Endothelial cell of umbilical vein (primary cell): Measurements from ENCODE around the gene TMEM208. TPM values are rescaled to one million over a fixed set of nuclear protein-coding genes. Genes with fewer than 3 reads are reported as not detected.

Source experiments
- BruUV-seq: library from RNA; stranded (reverse); fragments of 400-500 nt; replicated peaks from 2 replicates; lab custom pipeline; 2021; lab: Mats Ljungman, UMichigan
- CTCF ChIA-PET: fragments of 300-600, 350-600 bp; sonication (Branson Sonifier 250); formaldehyde crosslinking; loops from one replicate; lab custom pipeline; 2021; ENCODE audit warnings: antibody characterized with exemption, inconsistent platforms; lab: Charles Lee
- POLR2A ChIA-PET: fragments of 300-600, 350-600 bp; sonication (Branson Sonifier 250); formaldehyde crosslinking; loops from one replicate; lab custom pipeline; 2021; ENCODE audit warnings: antibody characterized with exemption, inconsistent platforms; lab: Charles Lee
- DNase-seq: peaks from one replicate; pipeline ENCODE4 v3.0.0-alpha.2; 2011; ENCODE audit warnings: low read depth, low spot score
- FAIRE-seq: peaks from 2 replicates; lab custom pipeline; 2011; peaks lifted over from hg19 to GRCh38; lab: Jason Lieb, UNC
- H2AFZ ChIP-seq: 2 replicates; pipeline ENCODE4 v1.6.0; 2012; ENCODE audit warnings: low read depth, low read length, control low read depth, inconsistent platforms
- H3K27ac ChIP-seq: 2 replicates; pipeline ENCODE4 v1.5.1; 2011; ENCODE audit warnings: low read depth, mild to moderate bottlenecking, control low read depth, low read length, moderate library complexity; ENCODE audit not compliant: insufficient read depth
- H3K27me3 ChIP-seq, 2 experiments: 2 replicates each; pipeline versions ENCODE4 v1.6.0 to v1.6.1; 2011; ENCODE audit warnings: low read length in 2 of 2, mixed read lengths in 1 of 2; ENCODE audit not compliant: control insufficient read depth in 2 of 2, insufficient read depth in 2 of 2
- H3K36me3 ChIP-seq, 2 experiments: 2 replicates in 1 of 2; 3 replicates in 1 of 2; pipeline ENCODE4 v1.5.1; 2011; ENCODE audit warnings: low read length in 2 of 2, mild to moderate bottlenecking in 1 of 2, moderate library complexity in 1 of 2; ENCODE audit not compliant: control insufficient read depth in 2 of 2, insufficient read depth in 2 of 2; ENCODE audit errors: extremely low read depth in 1 of 2
- H3K4me1 ChIP-seq: 3 replicates; pipeline ENCODE4 v1.5.1; 2011; ENCODE audit warnings: mild to moderate bottlenecking, low read length; ENCODE audit not compliant: control insufficient read depth, insufficient read depth; ENCODE audit errors: extremely low read depth
- H3K4me2 ChIP-seq: 2 replicates; pipeline ENCODE4 v1.6.1; 2011; ENCODE audit warnings: low read length, control low read depth, mixed read lengths; ENCODE audit not compliant: insufficient read depth
- H3K4me3 ChIP-seq, 3 experiments: fragments of 200-600 bp in 1 of 3; sonication (generic), shearing (Covaris generic) in 1 of 3; replicated peaks in 1 of 3; 2 replicates each; pipeline ENCODE4 v1.5.1; 2011 to 2016; ENCODE audit warnings: control low read depth in 3 of 3, low read length in 3 of 3, mild to moderate bottlenecking in 2 of 3, inconsistent platforms in 1 of 3, low read depth in 1 of 3, moderate library complexity in 1 of 3; ENCODE audit not compliant: insufficient read depth in 1 of 3
- H3K79me2 ChIP-seq: 2 replicates; pipeline ENCODE4 v1.6.0; 2012; ENCODE audit warnings: low read length, inconsistent platforms; ENCODE audit not compliant: control insufficient read depth, insufficient read depth
- H3K9ac ChIP-seq: replicated peaks from 2 replicates; pipeline ENCODE3; 2011; ENCODE audit warnings: low read length, control low read depth; ENCODE audit not compliant: insufficient read depth; ENCODE audit errors: extremely low read depth
- H3K9me1 ChIP-seq: replicated peaks from 3 replicates; pipeline ENCODE4 v1.6.0; 2011; ENCODE audit warnings: mild to moderate bottlenecking, low read length; ENCODE audit not compliant: control insufficient read depth, insufficient read depth; ENCODE audit errors: extremely low read depth
- H3K9me3 ChIP-seq: replicated peaks from 2 replicates; pipeline ENCODE4 v1.5.1; 2012; ENCODE audit warnings: low read length, inconsistent platforms; ENCODE audit not compliant: control insufficient read depth, insufficient read depth
- H4K20me1 ChIP-seq: replicated peaks from 2 replicates; pipeline ENCODE3; 2011; ENCODE audit warnings: mild to moderate bottlenecking, low read length; ENCODE audit not compliant: control insufficient read depth, insufficient read depth; ENCODE audit errors: extremely low read depth
- EZH2 ChIP-seq: IDR thresholded peaks from 2 replicates; pipeline ENCODE4 v1.6.1; 2012; ENCODE audit warnings: borderline replicate concordance, low read depth, mild to moderate bottlenecking, moderate library complexity, low read length, inconsistent platforms; ENCODE audit not compliant: severe bottlenecking
- FOS ChIP-seq: IDR thresholded peaks from 2 replicates; pipeline ENCODE4 v1.6.1; 2011; ENCODE audit warnings: mild to moderate bottlenecking, low read length, moderate library complexity, borderline replicate concordance; ENCODE audit not compliant: insufficient read depth
- GATA2 ChIP-seq: IDR thresholded peaks from 2 replicates; pipeline ENCODE4 v1.7.0; 2011; ENCODE audit warnings: low read depth, mild to moderate bottlenecking, moderate library complexity, mixed read lengths, low read length; ENCODE audit not compliant: insufficient read length, insufficient read depth
- JUN ChIP-seq: IDR thresholded peaks from 2 replicates; pipeline ENCODE4 v1.6.1; 2011; ENCODE audit warnings: borderline replicate concordance, low read depth; ENCODE audit not compliant: insufficient read length, insufficient read depth
- MYC ChIP-seq: IDR thresholded peaks from one replicate; pipeline ENCODE4 v1.6.1; 2011; ENCODE audit warnings: mild to moderate bottlenecking, low read depth, low read length
- POLR2A ChIP-seq: IDR thresholded peaks from 2 replicates; pipeline ENCODE4 v1.6.1; 2012; ENCODE audit warnings: low read depth, mild to moderate bottlenecking, control low read depth, low read length
- POLR2AphosphoS5 ChIP-seq: IDR thresholded peaks from 2 replicates; pipeline ENCODE4 v1.6.1; 2012; ENCODE audit warnings: low read depth, mild to moderate bottlenecking, control low read depth, low read length, moderate library complexity; ENCODE audit not compliant: insufficient read depth
- dilution Hi-C: fragments of 300-500 bp; cut with MboI; formaldehyde crosslinking; loops from one replicate; pipeline ENCODE4 v1.15.0; 2019; ENCODE audit warnings: low sequenced_read_pairs; ENCODE audit not compliant: extremely low pct_ligation_motif_present
- intact Hi-C: fragments of 100-400 bp; cut with micrococcal nuclease; formaldehyde crosslinking; loops from one replicate; pipeline ENCODE4 v1.10.0; 2022
- polyA plus RNA-seq, 4 experiments: library from polyadenylated mRNA; depleted of rRNA in 3 of 4; stranded (reverse) in 3 of 4; unstranded in 1 of 4; fragments of >200 nt; gene quantifications; 2 replicates each; pipeline versions ENCODE4 v1.2.1 to v1.2.3, GENCODE V29; 2011 to 2012; ENCODE audit warnings: missing spikeins in 1 of 4
- total RNA-seq: library from RNA; stranded (reverse); gene quantifications from 2 replicates; pipeline ENCODE4 v1.2.3, GENCODE V29; 2021
- TF ChIP-seq, protein P1 (sequence below): IDR thresholded peaks from 2 replicates; pipeline ENCODE4 v1.6.1; 2011; ENCODE audit not compliant: insufficient read depth, insufficient read length
- TF ChIP-seq, protein P2 (sequence below), 2 donors: IDR thresholded peaks; 1 replicate in 1 of 2; 2 replicates in 1 of 2; pipeline ENCODE4 v1.5.1; 2011; ENCODE audit warnings: low read length in 2 of 2, mild to moderate bottlenecking in 2 of 2, moderate library complexity in 2 of 2, control low read depth in 1 of 2, inconsistent platforms in 1 of 2, low read depth in 1 of 2; ENCODE audit not compliant: insufficient read depth in 1 of 2; ENCODE audit errors: extremely low read depth in 1 of 2

The TMEM208 gene
- total and polyA plus RNA-seq, 2 donors (not counting 3 experiments of a cell fraction or from before 2014, with no cell fraction given): 35.3 to 94.0 TPM

DNA sequence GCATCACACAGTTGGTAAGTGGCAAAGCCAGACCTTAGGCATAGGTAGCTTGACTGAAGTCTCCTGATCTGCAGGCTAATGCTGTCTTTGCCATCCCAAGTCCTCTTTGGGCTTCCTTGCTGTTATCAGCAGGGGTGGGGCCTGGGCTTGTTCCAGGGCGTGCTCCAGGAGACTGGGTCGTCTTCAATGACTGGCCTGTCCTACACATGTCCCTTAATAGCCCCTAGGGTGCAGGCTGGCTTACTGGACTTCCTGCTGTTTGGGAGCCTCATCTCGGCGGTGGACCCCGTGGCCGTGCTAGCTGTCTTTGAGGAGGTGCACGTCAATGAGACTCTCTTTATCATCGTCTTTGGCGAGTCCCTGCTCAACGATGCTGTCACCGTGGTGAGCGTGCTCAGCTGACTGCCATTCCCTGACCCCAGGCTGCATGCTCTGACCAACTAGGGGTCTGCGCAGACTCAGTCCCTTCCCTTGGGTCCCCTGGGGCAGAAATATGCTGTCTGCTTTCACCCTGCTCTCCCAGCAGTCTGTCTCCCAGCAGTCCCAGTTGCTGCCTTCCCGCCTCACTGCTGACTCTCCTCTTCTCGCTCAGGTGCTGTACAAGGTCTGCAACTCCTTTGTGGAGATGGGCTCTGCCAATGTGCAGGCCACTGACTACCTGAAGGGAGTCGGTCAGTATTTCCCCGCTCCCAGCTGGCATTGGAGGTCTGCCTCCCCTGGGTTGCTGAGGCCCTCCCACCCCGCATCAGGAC lies 28.0 kb downstream of the TMEM208 start:
- Histone ChIP-seq H3K79me2 (no peaks in the 10 kb centered on the region), H3K4me3 (no peak overlapping the region), H3K36me3 (no peaks in the 10 kb centered on the region), H3K4me2 (no peak overlapping the region), H3K9ac (no peak overlapping the region), H3K9me3 (no peaks in the 10 kb centered on the region), H3K4me1 (peaks cover 4% of the 10 kb centered on the region), H3K27ac (no peak overlapping the region), H4K20me1 (no peaks in the 10 kb centered on the region), H3K27me3 (peaks cover 0 to 3% of the 10 kb centered on the region in 2 experiments), H2AFZ (no peak overlapping the region), H3K9me1 (no peaks in the 10 kb centered on the region)
- ChIA-PET POLR2A (no interaction called here), CTCF (no interaction called here)
- dilution Hi-C loops (no loop called here), intact Hi-C loops (no loop called here)
- DNase-seq (no peak), FAIRE-seq (no peak)
- no TSS peak for BruUV-seq
- TF ChIP-seq GATA2: no peak
- TF ChIP-seq POLR2A: no peak
- TF ChIP-seq, protein P1, sequence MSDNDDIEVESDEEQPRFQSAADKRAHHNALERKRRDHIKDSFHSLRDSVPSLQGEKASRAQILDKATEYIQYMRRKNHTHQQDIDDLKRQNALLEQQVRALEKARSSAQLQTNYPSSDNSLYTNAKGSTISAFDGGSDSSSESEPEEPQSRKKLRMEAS: no peak
- TF ChIP-seq MYC: no peak
- no peak for TF ChIP-seq JUN
- no peak for TF ChIP-seq FOS
- no peak for TF ChIP-seq POLR2AphosphoS5
- TF ChIP-seq, protein P2, sequence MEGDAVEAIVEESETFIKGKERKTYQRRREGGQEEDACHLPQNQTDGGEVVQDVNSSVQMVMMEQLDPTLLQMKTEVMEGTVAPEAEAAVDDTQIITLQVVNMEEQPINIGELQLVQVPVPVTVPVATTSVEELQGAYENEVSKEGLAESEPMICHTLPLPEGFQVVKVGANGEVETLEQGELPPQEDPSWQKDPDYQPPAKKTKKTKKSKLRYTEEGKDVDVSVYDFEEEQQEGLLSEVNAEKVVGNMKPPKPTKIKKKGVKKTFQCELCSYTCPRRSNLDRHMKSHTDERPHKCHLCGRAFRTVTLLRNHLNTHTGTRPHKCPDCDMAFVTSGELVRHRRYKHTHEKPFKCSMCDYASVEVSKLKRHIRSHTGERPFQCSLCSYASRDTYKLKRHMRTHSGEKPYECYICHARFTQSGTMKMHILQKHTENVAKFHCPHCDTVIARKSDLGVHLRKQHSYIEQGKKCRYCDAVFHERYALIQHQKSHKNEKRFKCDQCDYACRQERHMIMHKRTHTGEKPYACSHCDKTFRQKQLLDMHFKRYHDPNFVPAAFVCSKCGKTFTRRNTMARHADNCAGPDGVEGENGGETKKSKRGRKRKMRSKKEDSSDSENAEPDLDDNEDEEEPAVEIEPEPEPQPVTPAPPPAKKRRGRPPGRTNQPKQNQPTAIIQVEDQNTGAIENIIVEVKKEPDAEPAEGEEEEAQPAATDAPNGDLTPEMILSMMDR (IDR thresholded peaks at IDR 0.05; ENCODE audit: extremely low read depth in 1 of 2, insufficient read depth in 1 of 2, low read depth in 1 of 2, low read length in 2 of 2): no peak
- TF ChIP-seq EZH2: no peak
